Common myeloid progenitor, CD34-positive (primary cell): Measurements from ENCODE around the gene S1PR5.
"Not testable (repeated sequence)": the region's sequence is repeated elsewhere in the genome, so short reads cannot be mapped to it uniquely, and the experiment has no call there.

Experiments
- CTCF ChIA-PET: fragments of 350-600 bp; sonication (Branson Sonifier 250); formaldehyde crosslinking; loops from one replicate; lab custom pipeline; 2021; ENCODE audit warnings: antibody characterized with exemption; lab: Charles Lee
- POLR2A ChIA-PET: fragments of 350-600 bp; sonication (Branson Sonifier 250); formaldehyde crosslinking; loops from one replicate; lab custom pipeline; 2021; ENCODE audit warnings: antibody characterized with exemption; lab: Charles Lee
- DNase-seq, 3 donors: peaks; one replicate each; pipeline versions ENCODE4 v3.0.0 to v3.0.0-alpha.2; 2013
- H3K27ac ChIP-seq, 2 experiments: 1 replicate in 1 of 2; 2 replicates in 1 of 2; pipeline ENCODE4 v1.7.0; 2013; ENCODE audit warnings: inconsistent platforms in 2 of 2, low read length in 2 of 2, mild to moderate bottlenecking in 2 of 2, low read depth in 1 of 2, moderate library complexity in 1 of 2; ENCODE audit not compliant: severe bottlenecking in 2 of 2, insufficient read depth in 1 of 2, poor library complexity in 1 of 2
- H3K27me3 ChIP-seq, 5 experiments: replicated peaks in 2 of 5; 1 replicate in 3 of 5; 2 replicates in 2 of 5; pipeline versions ENCODE4 v1.6.1 to v1.7.0; 2013; ENCODE audit warnings: low read length in 4 of 5, mild to moderate bottlenecking in 2 of 5, moderate library complexity in 2 of 5, inconsistent platforms in 1 of 5; ENCODE audit not compliant: insufficient read depth in 5 of 5, control insufficient read depth in 4 of 5
- H3K36me3 ChIP-seq, 4 experiments: 1 replicate in 2 of 4; 2 replicates in 2 of 4; pipeline versions ENCODE4 v1.6.1 to v1.7.0; 2013; ENCODE audit warnings: low read length in 3 of 4, control low read depth in 1 of 4, mild to moderate bottlenecking in 1 of 4; ENCODE audit not compliant: control insufficient read depth in 4 of 4, insufficient read depth in 4 of 4
- H3K4me1 ChIP-seq, 4 experiments: 1 replicate in 3 of 4; 2 replicates in 1 of 4; pipeline versions ENCODE4 v1.6.1 to v1.7.1; 2013; ENCODE audit warnings: low read length in 3 of 4, mild to moderate bottlenecking in 3 of 4, control low read depth in 1 of 4, inconsistent platforms in 1 of 4, moderate library complexity in 1 of 4; ENCODE audit not compliant: control insufficient read depth in 4 of 4, insufficient read depth in 4 of 4; ENCODE audit errors: control extremely low read depth in 1 of 4
- H3K4me3 ChIP-seq, 7 experiments: 1 replicate in 4 of 7; 2 replicates in 3 of 7; pipeline versions ENCODE4 v1.5.1 to v1.7.0; 2013; ENCODE audit warnings: mild to moderate bottlenecking in 7 of 7, low read length in 6 of 7, moderate library complexity in 6 of 7, inconsistent platforms in 2 of 7, low read depth in 2 of 7, control low read depth in 1 of 7; ENCODE audit not compliant: insufficient read depth in 4 of 7, control insufficient read depth in 1 of 7; ENCODE audit errors: extremely low read depth in 1 of 7
- H3K9me3 ChIP-seq, 5 experiments: 1 replicate in 4 of 5; 2 replicates in 1 of 5; pipeline versions ENCODE4 v1.6.1 to v1.7.1; 2013; ENCODE audit warnings: low read length in 4 of 5, mild to moderate bottlenecking in 2 of 5, inconsistent platforms in 1 of 5, low read depth in 1 of 5, moderate library complexity in 1 of 5; ENCODE audit not compliant: control insufficient read depth in 4 of 5, insufficient read depth in 2 of 5; ENCODE audit errors: control extremely low read depth in 1 of 5
- WGBS: methylation state at CpG from one replicate; pipeline ENCODE4 v1.1.5; 2013; ENCODE audit not compliant: insufficient coverage; 5-methylcytosine and 5-hydroxymethylcytosine counted together

The S1PR5 gene

DNA sequence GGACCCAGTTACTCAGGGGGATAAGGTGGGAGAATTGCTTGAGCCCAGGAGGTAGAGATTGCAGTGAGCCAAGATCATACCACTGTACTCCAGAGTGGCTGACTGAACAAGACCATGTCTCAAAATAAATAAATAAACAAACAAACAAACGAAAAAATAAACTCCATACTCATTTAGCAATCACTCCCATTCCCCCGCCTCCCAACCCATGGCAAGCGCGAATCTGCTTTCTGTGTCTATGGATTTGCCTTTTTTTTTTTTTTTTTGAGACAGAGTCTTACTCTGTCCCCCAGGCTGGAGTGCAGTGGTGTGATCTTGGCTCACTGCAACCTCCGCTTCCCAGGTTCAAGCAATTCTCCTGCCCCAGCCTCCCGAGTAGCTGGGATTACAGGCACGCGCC, 9.6 kb upstream of the S1PR5 start:
- H3K4me3 ChIP-seq, H3K36me3 ChIP-seq, H3K27ac ChIP-seq, POLR2A ChIA-PET, H3K9me3 ChIP-seq, H3K27me3 ChIP-seq, DNase-seq, CTCF ChIA-PET, H3K4me1 ChIP-seq: not testable (repeated sequence)
- WGBS: 100% methylated on average over 4 of the region's 8 CpGs

DNA sequence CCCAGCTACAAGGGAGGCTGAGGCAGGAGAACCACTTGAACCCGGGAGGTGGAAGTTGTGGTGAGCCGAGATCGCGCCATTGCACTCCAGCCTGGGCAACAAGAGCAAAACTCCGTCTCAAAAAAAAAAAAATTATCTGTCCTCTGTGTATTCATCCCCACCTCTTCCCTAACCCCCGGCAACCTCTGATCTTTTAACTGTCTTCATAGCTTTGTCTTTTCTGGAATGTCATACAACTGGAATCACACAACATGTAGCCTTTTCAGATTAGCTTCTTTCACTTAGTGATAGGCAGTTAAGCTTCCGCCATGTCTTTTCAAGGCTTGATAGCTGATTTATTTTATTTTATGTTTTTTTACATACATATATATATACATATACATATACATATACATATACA, 8.4 kb upstream of the S1PR5 start:
- ChIA-PET POLR2A (no interaction called here), CTCF (interaction anchor here (0.9 to 1.2 kb wide), 2 partner anchors 9 to 103 kb away, joined by 3 to 5 read pairs; no protein-coding TSS in a partner anchor)
- no peak for DNase-seq
- Histone ChIP-seq H3K36me3 (no peaks in the 10 kb centered on the region), H3K27me3 (peaks cover 0 to 3% (median 0%) of the 10 kb centered on the region in 5 experiments), H3K9me3 (no peaks in the 10 kb centered on the region), H3K4me1 (no peaks in the 10 kb centered on the region), H3K4me3 (no peak overlapping the region), H3K27ac (no peak overlapping the region)
- 98% methylated on average over 6 of the region's 7 CpGs for WGBS

DNA sequence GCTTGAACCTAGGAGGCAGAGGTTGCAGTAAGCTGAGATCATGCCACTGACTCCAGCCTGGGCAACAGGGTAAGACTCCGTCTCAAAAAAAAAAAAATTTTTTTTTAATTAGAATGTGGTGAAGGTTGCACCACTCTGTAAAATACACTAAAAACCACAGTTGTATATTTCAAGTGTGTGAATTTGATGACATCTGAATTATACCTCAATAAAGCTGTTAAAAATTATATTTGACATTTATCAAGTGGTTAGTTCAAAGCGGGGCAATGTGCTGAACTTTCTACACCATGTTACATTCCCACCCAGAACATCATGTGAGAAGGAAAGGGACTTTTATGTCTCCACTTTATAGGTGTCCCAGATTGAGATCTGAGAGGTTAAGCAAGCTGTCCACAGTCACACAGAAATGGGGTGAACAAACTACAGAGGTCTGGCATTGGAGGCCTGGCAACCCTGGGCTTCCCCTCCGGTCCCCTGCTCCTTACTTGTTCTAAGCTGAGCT, 5.9 kb upstream of the S1PR5 start:
- peaks cover 0 to 10% (median 7%) of the 10 kb centered on the region in 4 experiments for H3K4me1 ChIP-seq
- no peak for DNase-seq
- H3K4me3 ChIP-seq: no peak overlapping the region
- H3K9me3 ChIP-seq: no peaks in the 10 kb centered on the region
- CTCF ChIA-PET: interaction anchor here (1.1 to 3.2 kb wide), 6 partner anchors 11 to 121 kb away, joined by 3 to 14 read pairs (median 4); no protein-coding TSS in a partner anchor
- no peak overlapping the region for H3K27ac ChIP-seq
- H3K27me3 ChIP-seq: peaks cover 0 to 23% (median 17%) of the 10 kb centered on the region in 5 experiments
- POLR2A ChIA-PET: interaction anchor here (0.6 kb wide), 1 partner anchor 639 kb away, joined by 4 read pairs; no protein-coding TSS in a partner anchor
- 100% methylated on average over 1 of the region's 3 CpGs for WGBS
- no peaks in the 10 kb centered on the region for H3K36me3 ChIP-seq

DNA sequence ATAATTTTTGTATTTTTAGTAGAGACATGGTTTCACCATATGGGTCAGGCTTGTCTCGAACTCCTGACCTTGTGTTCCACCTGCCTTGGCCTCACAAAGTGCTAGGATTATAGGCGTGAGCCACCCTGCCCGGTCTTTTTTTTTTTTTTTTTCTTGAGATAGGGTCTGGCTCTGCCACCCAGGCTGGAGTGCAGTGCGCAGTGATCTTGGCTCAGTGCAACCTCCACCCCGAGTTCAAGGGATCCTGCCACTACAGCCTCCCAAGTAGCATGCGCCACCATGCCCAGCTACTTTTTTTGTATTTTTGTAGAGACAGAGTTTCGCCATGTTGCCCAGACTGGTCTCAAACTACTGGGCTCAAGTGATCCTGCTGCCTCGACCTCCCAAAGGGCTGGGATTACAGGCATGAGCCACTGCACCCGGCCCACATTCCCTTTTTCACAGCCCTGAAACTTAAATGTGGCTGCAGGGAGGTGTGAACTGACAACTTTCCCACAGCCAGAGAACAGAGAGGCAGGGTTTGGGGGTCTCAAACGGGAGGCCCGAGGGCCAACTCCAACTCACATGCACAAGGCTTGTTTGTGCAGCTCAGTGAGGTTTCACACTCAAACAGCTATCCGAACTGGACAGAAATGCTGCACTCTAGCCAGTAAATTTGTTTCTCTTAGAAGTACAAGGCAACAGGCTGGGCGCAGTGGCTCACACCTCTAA, 4.4 kb upstream of the S1PR5 start:
- WGBS: 94% methylated on average over 13 of the region's 13 CpGs
- ChIA-PET POLR2A (no interaction called here), CTCF (interaction anchor here (1.7 kb wide), 1 partner anchor 12 kb away, joined by 4 read pairs; no protein-coding TSS in a partner anchor)
- Histone ChIP-seq H3K27me3 (peaks cover 0 to 39% (median 27%) of the 10 kb centered on the region in 5 experiments), H3K4me3 (no peak overlapping the region), H3K27ac (no peak overlapping the region), H3K4me1 (peaks cover 0 to 23% (median 19%) of the 10 kb centered on the region in 4 experiments), H3K9me3 (no peaks in the 10 kb centered on the region), H3K36me3 (no peaks in the 10 kb centered on the region)
- DNase-seq: no peak

DNA sequence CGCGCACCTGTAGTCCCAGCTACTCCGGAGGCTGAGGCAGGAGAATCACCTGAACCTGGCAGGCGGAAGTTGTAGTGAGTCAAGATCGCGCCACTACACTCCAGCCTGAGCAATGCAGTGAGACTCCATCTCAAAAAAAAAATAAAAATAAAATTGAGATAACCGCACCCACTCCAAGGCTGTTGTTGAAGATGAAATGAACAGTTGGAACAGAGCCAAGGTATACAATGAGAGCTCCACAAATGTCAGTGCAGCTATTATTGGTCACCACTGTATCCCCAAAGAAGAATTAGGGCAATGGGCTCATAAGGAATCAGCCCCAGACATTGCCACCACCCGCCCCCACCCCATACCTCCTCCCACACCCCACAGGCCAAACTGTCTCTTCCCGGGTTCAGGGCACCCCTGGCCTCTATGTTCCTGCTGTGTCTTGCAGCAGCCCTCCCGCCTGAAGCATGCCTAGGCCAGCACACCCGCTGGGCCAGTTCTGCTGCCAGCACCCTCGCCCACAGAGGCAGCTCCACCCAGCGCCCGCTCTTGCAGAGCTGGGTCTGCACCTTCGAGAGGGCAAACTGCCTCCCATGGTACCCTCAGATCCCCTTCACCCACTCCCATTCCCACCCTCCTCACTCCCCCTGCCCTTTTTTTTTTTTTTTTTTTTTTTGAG, 3.5 kb upstream of the S1PR5 start:
- Histone ChIP-seq H3K4me3 (no peak overlapping the region), H3K9me3 (no peaks in the 10 kb centered on the region), H3K4me1 (peaks cover 0 to 23% (median 19%) of the 10 kb centered on the region in 4 experiments), H3K27ac (no peak overlapping the region), H3K27me3 (peaks cover 2 to 47% (median 32%) of the 10 kb centered on the region in 5 experiments), H3K36me3 (no peaks in the 10 kb centered on the region)
- ChIA-PET POLR2A (no interaction called here), CTCF (interaction anchor here (0.6 to 1.5 kb wide), 4 partner anchors 13 to 137 kb away, joined by 3 to 5 read pairs (median 3); no protein-coding TSS in a partner anchor)
- DNase-seq: no peak
- WGBS: 89% methylated on average over 7 of the region's 15 CpGs

DNA sequence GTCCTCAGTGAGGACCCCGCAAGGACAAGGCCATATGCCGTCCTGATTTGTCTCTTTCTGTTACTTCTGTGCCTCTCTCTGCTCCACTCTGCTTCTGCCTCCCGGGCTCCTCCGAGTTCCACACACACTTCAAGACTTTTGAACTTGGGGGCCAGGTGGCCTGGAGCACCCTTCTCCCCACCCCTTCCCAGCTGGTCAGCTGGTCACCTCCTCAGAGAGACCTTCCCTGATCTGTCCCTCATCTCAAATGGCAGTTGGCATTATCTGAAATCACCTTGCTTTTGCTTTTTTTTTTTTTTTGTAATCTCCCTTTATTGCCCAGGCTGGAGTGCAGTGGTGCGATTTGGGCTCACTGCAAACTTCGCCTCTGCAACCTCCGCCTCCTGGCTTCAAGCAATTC, 2.2 kb upstream of the S1PR5 start:
- DNase-seq: no peak
- CTCF ChIA-PET: interaction anchor here (0.6 to 1.5 kb wide), 3 partner anchors 12 to 61 kb away, joined by 3 to 5 read pairs (median 3); no protein-coding TSS in a partner anchor
- Histone ChIP-seq H3K36me3 (no peaks in the 10 kb centered on the region), H3K4me1 (peaks cover 0 to 29% (median 24%) of the 10 kb centered on the region in 4 experiments), H3K9me3 (no peaks in the 10 kb centered on the region), H3K27ac (no peak overlapping the region), H3K27me3 (peaks cover 4 to 61% (median 38%) of the 10 kb centered on the region in 5 experiments), H3K4me3 (no peak overlapping the region)
- 81% methylated on average over 7 of the region's 7 CpGs for WGBS
- POLR2A ChIA-PET: no interaction called here
